ENCODE results near the gene BPIFB2.

- TF ChIP-seq POLR2A (IDR thresholded peaks at IDR 0.05), result no peak
- no peak for TF ChIP-seq CTCF (IDR thresholded peaks at IDR 0.05)
These were observed 30.7 kb downstream of the BPIFB2 start for GRCh38 chr20:33038243-33038642.

All from heart left ventricle (tissue), 13 donors.